Midbrain (tissue), 1 donor: ENCODE measurements around the gene DAB2IP.

Experiments used
- DNase-seq: peaks from one replicate; lab custom pipeline; 2025; lab: John Stamatoyannopoulos, UW

DAB2IP gene

DNA sequence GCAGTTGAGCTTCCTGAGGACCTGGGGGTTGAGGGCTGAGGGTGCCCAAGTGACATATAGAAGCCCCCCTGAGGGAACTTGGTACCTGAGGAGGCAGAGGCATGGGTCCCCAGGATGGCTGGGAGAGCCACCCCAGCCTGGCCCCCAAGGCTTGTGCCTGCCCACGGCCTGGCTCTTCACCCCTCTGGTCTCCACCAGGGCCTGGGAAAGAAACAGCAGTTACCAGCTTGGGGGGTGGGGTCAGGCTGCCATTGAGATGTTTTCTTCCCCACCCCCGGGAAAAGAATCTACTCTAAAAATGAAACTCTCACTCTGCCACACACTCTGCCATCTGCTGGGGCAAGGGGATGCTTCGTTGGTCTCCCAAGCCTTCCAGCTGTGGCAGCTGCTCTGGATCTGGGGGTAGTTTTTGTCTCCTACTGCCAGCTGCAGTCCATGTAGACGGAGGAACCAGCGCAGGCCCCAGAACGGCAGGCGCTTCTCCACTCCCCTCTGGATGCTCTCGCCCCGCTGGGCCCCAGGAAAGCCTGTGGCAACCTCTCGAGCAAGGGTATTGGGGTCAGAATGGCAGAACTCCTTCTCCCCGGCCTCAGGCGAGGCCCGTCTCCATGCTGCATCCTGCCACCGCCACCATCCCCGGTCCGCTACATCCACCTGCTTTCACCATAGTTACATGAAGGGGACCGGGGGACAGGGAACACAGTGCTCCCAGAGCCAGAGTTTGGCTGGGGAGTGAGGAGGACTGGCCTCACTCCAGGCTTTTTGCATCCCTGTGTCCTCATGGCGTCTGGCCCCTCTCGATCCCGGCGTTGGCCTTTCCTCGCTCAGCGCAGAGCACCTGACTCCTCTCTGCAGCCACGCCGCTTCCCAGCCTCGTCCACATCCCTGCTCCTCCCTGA, 123.5 kb downstream of the DAB2IP start:
- peak; percentile 8 for DNase-seq

DNA sequence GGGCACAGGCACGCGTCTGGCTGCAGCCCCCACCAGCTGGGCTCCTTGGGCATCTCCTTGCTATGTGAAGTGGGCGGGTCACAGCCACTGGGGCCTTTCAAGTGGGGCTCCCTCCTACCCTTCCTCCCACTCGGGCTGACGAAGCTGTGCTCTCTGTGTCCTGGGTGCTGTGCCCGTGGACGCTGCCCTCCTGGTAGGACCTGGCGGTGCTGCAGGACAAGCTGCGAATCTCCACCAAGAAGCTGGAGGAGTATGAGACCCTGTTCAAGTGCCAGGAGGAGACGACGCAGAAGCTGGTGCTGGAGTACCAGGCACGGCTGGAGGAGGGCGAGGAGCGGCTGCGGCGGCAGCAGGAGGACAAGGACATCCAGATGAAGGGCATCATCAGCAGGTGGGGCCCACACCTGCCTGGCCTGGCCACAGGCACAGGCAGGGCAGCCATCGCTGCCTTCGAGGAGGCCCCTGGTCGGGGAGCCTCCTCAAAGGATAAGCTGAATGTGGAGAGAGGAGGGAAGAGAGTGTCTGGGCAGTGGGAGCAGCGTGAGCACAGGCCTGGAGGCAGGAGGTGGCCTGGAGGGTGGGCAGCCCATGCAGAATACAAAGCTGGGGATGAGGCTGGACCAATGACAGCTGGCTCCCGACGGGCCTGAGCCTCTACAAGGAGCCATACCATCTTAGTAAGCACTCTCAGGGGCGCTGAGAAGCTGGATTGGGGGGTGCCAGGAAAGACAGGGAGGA, 124.7 kb downstream of the DAB2IP start:
- no peak for DNase-seq

DNA sequence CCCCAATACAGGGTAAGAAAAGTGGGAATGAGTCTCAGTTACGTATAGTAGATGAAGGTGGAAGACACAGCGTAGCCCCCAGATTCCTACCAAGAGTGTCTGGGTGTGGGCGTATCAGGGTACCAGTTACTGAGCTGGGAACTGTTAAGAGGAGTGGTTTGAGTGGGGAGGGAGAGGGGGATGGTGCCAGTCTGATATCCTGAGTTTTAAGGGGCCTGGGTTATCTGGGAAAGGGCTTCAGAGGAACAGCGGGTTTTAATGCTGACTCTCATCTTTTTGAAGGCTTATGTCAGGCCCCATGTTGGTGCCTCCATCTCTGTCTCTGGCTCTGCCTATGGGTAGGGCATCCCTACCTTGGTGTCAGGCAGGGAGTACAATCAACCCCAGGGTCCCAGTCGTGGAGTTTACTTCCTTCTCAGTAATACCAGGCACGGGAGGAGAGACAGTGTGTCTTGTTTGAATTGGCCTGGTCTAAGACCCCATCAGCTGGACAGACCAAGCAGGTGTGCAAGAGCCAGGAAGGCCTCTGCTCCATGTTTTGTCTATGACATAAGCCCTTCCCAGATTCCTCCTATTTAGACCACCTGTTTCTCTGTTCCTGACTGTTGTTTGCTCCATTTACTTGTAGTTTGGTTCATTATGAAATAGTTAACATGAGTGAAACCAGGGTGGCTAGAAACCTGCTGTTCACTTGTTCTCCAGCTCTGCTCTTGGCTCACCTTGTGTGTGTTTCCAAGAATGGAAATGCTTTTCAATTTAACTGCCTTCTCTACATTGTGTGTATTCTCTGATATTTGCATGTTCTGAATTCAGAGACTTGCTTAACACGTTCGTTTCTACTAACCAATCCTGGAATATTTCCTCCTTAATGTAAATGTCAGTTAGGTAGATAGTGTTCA, 125.6 kb downstream of the DAB2IP start:
- DNase-seq = no peak

DNA sequence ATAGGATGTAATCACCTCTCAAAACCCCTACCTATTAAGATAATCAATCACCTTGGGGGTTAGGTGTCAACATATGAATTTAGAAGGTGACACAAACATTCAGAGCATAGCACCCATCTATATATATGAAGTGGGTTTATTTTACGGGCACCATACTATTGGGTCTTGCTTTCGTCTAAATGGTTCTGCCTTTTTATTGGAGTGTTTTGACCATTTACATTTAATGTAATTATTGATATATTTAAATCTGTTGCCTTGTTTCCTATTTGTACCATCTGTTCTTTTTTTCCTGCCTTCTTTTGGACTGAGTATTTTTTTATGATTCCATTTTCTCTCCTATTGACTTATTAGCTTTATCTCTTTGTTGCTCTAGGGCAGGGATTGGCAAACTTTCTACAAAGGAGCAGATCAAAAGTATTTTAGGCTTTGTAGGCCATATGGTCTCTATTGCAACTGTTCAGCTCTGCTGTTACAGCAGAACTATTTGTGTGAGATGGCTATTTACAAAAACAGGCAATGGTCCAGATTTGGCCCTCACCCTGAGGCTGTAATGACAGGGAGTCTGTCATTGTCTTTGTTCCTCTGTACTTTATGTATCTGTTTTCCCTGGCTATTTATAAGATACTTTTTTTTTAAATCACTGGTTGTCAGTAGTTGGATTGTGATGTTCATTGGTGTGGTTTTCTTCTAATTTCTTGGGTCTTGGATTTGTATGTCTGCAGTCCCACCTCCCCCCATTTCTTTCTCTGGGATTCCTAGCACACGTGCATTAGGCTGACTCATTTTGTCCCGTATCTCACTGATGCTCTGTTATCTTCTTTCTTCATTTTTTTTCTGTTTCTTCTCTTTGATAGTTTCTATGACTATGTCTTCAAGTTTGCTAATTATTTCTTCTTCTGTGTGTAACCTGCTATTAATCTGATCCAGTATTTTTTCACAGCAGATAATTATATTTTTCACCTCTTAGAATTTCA, 127.1 kb downstream of the DAB2IP start:
- DNase-seq = peak; percentile 13

DNA sequence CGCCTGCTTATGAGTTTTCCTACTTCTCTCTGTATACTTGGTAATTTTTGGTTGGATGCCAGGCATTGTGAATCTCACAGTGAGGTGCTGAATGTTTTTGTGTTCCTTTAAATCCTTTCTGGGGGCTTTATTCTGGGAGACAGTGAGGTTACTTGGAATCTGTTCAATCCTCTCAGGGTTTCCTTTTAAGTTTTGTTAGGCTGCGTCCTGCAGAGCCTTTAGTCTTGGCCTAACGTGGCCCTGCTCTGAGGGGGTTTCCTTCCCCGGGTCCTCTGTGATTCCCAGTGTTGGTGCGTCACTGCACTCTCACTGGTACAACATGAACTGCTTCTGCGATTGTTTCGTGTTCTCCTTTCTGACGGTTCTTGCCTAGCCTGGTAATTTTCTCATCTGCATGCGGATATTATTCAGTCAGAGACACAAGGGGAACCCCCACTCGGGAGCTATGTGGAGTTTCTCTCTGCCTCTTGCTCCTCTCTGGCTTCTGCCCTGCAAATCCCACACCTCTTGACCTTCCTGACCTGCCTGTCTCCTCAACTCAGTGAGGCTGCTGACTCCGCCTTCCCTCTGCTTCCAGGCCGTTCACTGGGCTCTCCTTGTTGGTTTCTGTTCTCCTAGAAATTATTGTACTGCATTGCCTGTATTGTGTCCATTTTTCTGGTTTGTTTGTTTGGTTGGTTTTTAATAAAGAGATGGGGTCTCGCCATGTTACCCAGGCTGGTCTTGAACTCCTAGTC, 128.1 kb downstream of the DAB2IP start:
- peak; percentile 13 for DNase-seq

DNA sequence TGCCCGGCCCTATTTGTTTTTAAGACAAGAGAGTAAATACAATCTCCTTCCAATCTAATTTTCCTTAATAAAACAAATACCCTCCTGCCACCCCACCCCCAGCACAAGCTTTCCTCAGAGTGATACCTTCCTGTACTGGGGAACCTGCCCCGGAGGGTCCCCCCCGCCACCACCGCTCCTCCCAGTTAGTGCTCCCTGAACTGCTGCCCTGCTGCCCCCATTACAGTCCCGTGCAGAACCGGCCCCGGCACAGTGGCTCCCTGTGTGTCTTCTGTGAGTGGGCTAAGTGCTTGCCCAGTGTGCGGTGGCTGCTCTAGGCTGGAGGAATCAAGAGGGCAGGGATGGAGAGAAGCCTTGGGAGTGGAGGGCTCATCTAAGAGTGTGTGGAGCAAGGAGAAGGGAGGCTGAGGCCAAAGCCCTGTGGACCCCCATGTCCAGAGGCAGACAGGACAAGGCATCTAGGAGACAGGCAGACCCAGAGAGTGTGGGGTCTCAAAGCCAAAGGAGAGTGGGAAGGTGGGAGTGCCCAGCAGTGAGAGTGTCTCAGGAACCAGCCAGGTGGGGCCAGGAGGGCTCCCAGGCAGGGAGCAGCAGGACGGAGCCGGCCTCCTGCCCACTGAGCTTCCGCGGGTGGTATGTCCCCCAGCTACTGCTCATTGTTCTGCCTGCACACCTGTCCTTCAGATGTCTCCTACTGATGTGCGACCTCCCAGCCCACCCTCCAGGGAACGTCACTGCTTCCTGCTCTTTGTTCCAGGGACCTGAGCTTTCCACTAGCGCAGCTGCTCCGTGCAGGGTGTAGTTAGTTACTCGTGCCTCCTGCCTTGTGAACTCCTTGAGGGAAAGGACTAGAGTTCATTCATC, 129.0 kb downstream of the DAB2IP start:
- DNase-seq = no peak

DNA sequence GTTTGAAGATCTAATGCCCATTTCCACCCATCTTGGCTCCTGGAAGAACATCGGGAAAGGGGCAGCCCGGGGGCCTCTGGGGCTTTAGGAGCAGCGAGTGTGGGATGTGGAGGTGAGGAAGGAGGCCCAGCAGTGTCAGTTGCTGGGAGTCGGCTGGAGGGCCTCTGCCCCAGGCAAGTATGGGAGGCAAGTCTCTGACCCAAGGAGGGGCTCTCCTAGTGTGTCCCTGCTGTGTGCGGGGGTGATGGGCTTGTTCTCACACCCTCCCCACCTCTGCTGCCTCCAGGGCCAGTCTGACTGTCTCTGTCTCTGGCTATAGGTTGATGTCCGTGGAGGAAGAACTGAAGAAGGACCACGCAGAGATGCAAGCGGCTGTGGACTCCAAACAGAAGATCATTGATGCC, 129.7 kb downstream of the DAB2IP start:
- no peak for DNase-seq

DNA sequence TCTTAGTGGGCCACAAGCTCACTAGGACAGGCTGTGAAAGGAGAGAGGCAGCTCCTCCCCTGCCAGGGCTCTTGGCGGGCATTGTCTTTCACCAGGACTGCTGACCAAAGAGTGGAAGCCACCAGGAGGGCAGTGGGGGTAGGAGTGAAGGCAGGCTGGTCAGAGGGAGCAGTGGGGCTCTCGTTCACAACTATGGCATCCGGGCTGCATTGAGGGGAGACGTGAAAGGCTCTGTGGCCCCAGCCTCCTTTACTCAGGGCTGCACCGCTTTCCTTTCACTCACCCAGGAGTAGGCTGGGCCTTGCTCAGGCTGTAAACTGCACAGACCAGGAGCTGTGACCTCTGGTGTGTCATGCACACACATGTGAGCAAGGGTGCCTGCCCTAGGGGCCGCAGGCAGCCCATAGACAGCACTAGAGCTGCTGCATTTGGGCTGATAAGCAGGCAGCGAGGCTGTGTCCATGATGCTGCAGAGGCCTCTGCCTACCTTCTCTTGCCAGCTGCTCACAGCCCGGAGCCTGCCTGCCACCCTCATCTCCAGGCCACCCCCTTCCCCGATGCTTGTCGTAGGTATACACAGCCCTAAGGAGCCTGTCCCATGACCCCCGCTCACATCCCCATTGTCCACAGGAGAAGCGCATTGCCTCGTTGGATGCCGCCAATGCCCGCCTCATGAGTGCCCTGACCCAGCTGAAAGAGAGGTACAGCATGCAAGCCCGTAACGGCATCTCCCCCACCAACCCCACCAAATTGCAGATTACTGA, 130.4 kb downstream of the DAB2IP start:
- DNase-seq = no peak

DNA sequence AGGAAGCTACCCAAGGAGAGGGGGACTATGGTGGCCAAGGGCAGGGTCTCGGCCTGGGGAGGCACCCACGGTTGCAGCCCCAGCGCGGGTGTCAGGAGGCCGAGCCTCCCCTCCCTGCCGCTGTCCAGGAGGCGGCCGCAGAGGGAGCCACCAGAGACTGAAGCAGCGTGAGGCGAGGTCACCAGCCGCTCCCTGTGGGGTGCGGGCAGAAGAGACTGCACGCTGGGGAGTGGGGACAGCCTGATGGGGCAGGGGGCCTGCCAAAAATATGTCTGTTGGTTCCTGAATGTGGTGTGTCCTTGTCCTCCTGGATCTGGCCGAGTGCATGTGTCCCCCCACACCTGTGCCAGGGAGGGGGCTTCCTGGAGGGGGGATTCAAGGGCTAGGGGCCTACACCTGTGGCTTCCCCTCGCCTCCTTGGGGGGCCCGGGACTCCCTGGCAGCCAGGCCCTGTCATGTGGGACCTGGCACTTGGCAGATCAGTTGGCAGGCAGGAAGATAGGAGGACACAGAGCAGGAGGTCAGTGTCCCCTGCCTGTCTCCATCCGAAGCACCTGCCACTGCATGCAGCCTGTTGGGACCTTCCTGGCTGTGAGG, 131.2 kb downstream of the DAB2IP start:
- no peak for DNase-seq

DNA sequence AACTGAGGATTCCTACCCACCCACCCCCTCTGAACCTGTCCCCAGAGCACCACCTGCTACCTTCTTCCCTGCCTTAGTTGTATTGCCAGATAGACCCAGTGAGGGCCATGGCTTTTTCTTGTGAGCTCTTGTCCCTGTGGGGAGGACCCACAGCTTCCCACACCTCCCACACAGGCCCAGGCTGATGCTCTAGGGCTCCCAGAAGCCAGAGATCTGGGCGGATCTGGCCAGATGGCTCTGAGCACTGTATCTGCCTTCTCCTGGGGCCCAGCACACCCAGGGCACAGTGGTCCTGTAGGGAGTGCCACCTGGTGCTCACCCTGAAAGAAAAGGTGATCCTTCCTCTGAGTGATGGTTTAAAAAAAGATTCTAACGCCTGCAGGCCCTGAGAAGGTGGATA, 131.7 kb downstream of the DAB2IP start:
- DNase-seq = no peak

DNA sequence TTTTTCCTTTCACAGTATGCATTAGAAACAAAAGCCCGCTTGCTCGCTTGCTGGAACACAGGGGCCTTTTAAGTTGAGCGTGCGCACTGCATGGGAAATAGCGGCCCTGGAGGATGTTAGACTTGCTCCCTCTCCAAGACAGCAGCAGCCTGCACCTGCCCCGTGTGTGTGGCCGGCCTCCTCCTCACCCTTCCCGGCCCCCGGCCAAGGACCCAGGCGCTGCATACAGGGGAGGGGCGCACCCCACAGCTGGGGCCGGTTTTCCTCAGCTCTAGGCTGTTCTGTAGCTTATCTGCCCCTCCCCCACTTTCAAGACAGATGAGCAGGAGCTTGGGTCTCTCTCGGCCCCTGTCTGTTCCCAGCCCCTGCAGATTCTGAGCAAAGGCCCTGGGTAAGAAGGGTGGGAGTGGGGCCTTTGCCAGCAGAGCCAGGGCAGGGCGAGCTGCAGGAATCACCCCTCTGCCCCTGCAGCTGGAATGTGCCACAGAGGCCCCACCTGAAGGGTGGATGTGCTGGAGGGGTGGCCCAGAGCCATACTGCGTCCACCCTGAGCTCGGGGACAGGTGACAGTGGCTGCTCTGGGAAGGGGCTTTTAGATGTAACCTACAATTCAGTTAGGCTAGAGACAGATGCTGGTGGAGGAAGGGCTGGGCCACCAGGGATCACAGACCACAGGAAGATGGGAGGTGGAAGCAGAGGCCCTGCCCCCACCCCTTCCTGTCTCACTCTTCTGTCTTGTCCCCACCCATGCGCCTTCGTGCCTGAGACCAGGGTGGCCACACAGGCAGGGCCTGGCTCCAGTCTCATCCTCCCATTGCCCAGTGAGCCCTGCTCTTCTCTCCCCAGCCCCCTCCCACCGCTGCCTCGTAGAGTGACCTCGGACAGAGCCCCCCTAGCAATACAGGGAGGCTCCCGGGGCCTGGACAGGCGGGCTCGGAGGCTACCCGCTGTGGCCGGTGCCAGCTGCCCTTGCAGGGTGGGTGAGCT, 132.4 kb downstream of the DAB2IP start:
- DNase-seq = no peak

DNA sequence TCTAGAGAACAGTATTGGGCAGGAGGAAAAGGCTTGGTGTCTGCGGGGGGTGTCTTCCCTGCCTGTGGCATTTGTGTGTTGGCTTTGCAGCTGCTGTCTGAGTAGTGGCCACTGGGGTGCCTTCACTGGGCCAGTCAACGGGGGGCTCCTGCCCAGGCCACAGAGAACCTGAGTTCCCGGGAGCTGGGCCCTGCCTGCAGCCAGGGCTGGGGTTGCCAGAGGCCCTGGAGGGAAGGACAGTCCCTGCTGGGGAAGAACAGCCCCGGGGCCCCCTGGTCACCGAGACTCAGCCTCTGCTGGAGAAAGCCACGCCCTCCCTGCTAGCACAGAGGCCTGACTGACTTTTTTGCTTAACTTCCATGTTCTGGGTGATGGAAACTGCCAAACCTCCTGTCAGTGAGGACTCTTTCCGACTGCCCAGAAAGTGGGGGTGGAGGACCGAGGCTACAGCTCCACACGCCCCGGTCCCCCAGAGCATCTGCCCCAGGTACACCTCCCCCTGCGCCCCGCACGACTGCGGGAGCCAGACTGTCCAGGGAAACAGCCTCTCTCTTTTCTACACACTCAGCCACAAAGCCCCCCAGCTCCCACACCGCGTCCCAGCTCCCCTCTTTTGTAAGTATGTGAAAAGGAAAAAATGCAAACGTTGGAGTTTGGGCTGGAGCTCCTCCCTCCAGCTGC, 133.4 kb downstream of the DAB2IP start:
- no peak for DNase-seq

DNA sequence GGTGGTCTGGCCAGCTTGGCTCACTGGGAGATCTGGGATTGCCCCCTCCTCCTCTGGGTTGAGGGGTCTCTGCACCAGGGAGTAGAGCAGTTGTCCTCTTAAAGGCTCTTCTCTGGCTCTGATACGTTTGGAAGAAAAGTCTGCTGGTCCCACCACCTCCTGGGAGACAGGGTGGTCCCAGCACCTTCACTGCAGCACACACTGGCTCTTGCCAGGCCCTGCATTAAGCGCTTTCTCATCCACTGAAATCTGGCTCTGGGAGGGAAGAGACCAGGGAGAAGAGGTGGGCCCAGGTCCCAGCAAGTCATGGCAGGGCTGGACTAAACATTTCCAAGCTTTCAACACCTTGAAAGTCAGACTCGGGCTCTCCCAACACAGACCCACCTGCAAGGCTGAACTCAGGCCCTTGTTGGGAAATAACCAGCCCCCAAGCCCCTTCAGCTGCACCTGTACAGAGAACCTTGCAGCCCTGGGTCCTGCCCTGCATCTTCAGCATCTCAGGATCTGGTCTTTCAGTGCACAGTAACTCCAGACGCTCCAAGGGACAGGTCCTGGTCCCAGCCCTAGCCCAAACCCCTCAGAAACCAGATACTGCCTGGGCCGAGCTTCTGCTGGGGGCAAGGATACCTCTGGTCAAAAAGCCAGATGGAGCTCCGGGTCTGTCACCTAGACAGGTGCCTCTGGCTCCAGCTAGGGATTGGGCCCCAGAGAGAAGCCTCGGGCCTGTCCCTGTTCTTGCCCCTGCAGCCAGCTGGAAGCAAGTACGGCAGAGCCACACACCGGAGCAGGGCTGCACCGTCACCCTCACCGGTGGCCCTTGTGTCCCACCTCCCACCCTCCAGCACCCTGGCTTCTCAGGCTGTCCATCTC, 134.5 kb downstream of the DAB2IP start:
- DNase-seq = no peak

DNA sequence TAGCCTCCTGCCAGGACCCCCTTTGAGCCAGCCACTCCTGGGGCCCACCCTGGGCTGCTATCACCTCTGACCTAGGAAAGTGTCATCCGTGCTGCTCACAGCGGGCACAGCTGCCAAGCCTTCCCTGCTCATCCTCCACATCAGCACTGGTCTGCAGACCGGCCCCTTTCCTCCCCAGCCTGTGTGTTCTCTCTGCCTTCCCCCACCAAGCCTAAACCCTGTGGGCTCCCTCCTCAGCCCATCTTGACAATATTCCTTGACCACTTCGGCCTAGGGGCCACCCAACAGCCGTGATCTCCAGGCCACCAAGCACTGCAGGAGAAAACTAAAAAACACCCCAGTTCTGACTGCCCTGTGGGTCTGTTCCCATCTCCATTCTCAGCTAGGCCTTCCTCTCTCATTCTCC, 135.1 kb downstream of the DAB2IP start:
- DNase-seq = no peak

DNA sequence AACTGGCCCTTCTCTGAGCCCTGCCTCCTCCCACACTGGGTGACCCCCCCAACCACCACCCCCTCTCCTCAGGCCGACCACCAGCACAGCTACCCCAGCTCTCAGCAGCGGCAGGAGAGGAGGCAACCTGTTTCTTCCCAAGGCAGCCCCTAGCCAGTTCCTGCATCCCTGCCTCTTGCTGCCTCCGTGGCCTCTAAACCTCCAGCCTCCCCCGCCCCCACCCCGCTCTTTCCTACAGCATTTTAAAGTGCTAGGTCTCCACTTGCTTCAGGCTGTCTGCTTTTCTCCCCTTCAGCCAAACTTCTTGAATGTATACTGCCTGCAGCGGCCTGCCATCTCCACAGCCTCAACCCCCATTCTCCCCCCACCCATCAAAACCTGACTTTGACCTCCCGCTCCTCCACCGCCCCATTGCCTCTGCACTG, 135.6 kb downstream of the DAB2IP start:
- DNase-seq = no peak
